Measurements from ENCODE around the gene ABHD12. TPM values are rescaled to one million over a fixed set of nuclear protein-coding genes. Genes with fewer than 3 reads are reported as not detected.

Gene ABHD12
- total RNA-seq, 1 donor from 2014 or later: 49.7 TPM

DNA sequence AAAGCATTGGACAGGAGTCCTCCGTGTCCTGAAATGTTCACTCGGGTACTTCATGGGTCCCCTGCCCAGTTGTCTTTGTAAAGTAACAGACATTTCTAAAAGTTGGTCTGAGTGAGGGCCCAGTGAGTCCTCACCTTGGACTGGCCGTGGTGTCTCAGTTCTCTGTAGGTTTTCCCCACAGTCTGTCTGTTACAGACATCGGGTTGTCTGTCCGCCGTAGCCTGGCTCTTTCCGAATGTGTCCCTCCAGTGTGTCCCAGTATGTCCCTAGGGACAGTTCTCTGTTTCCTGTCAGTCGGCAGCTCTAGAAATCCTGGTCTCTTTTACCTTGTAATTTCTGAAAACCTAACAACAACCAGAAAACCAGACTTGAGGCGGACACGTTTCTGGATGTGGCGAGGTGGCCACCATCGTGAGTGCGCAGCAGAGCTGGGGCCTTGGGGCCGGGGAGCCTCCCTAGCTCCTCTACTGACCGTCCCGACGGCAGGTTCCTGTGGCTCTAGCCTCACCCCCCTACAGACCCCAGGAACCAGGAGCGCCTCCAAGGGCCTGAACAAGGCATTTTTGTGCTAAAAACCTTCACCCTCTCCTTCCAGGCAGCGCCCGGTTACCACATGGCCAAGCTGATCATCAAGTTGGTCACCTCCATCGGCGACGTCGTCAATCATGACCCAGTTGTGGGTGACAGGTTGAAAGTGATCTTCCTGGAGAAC, 100.6 kb downstream of the ABHD12 start:
- H3K36me3 ChIP-seq: peaks cover 84% of the 10 kb centered on the region
- H3K4me1 ChIP-seq: no peaks in the 10 kb centered on the region
- ATAC-seq (no peak), DNase-seq (peak; percentile 28)
- intact Hi-C loops (cut with DNase I): no loop called here
- no peak overlapping the region for H3K4me3 ChIP-seq
- H3K27ac ChIP-seq: no peak overlapping the region
- H3K9me3 ChIP-seq: no peaks in the 10 kb centered on the region
- no peak for TF ChIP-seq CTCF (IDR thresholded peaks at IDR 0.05)
- H3K27me3 ChIP-seq (ENCODE audit: low read depth): no peaks in the 10 kb centered on the region

DNA sequence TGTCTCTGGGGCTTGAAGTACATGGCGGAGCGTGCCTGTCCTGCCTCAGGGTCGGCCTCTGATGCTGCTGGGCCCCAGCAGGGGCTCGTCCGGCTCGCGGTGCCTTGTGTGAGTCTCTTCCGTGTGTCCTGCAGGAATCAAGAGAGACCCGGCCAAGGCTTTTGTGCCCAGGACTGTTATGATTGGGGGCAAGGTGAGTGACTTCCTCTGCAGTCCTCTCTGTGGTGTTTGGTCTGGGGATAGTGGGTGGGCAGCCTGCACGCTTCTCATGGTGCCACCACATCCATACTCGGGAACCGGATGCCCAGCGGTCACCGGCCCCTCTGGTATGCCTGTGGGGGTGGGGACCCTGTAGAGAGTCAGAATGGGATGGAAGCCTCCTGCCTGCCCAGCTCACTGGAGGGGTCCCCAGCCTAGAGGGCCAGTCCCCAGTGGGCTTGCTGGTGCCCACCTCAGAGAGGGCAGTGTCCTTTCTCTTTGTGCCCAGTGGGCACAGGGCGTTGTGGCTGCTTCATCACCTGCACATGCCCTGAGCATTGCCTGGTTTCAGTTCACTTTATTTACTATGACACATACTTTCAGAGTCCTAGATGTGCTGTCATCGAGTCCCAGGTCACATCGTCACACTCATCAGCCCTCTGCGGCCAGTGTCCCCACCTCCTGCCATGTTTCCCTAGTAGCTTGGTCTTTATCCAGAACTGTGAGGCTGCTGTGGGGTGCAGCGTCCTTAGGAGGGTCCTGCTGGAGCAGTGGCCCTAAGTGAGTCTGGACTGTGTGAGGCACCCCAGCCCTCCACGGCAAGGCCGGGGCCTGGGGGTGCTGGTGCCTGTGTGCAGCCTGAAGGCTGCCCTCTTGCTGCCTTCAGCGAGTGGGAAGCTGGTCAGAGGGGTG, 102.1 kb downstream of the ABHD12 start:
- peak in 1 of 2 donors; percentile 2 for ATAC-seq
- peak; percentile 31 for DNase-seq
- no peaks in the 10 kb centered on the region for H3K9me3 ChIP-seq
- peak overlapping the region; percentile 31 for H3K27ac ChIP-seq
- no peak for TF ChIP-seq CTCF (IDR thresholded peaks at IDR 0.05)
- intact Hi-C loops (cut with DNase I): no loop called here
- H3K27me3 ChIP-seq (ENCODE audit: low read depth): no peaks in the 10 kb centered on the region
- no peak overlapping the region for H3K4me3 ChIP-seq
- peaks cover 94% of the 10 kb centered on the region for H3K36me3 ChIP-seq
- H3K4me1 ChIP-seq: no peaks in the 10 kb centered on the region

- H3K27me3 ChIP-seq (ENCODE audit: low read depth): no peaks in the 10 kb centered on the region
- H3K4me3 ChIP-seq: no peak overlapping the region
- intact Hi-C loops (cut with DNase I): no loop called here
- peaks cover 94% of the 10 kb centered on the region for H3K36me3 ChIP-seq
- no peak for TF ChIP-seq CTCF (IDR thresholded peaks at IDR 0.05)
- no peaks in the 10 kb centered on the region for H3K4me1 ChIP-seq
- H3K27ac ChIP-seq: no peak overlapping the region
- no peaks in the 10 kb centered on the region for H3K9me3 ChIP-seq
- ATAC-seq (no peak), DNase-seq (peak; percentile 30)
Measured at GRCh38 chr20:25287631-25288290, 102.9 kb downstream of the ABHD12 start.

- ATAC-seq: no peak
- DNase-seq: peak; percentile 17
- TF ChIP-seq CTCF (IDR thresholded peaks at IDR 0.05): no peak
Measured at GRCh38 chr20:25286917-25287316, 103.7 kb downstream of the ABHD12 start.

More at GRCh38 chr20:25286917-25287316, 103.7 kb downstream of the ABHD12 start:
- Histone ChIP-seq H3K4me3 (no peak overlapping the region), H3K9me3 (no peaks in the 10 kb centered on the region), H3K36me3 (peaks cover 94% of the 10 kb centered on the region), H3K27ac (no peak overlapping the region), H3K27me3 (ENCODE audit: low read depth) (no peaks in the 10 kb centered on the region), H3K4me1 (no peaks in the 10 kb centered on the region)
- intact Hi-C loops (cut with DNase I): no loop called here

All from lower lobe of right lung (tissue), 2 donors.